Common myeloid progenitor, CD34-positive (primary cell): ENCODE results near the gene VAC14.

ENCODE experiments used
- CTCF ChIA-PET: fragments of 350-600 bp; sonication (Branson Sonifier 250); formaldehyde crosslinking; loops from one replicate; lab custom pipeline; 2021; ENCODE audit warnings: antibody characterized with exemption; lab: Charles Lee
- POLR2A ChIA-PET: fragments of 350-600 bp; sonication (Branson Sonifier 250); formaldehyde crosslinking; loops from one replicate; lab custom pipeline; 2021; ENCODE audit warnings: antibody characterized with exemption; lab: Charles Lee
- DNase-seq, 3 donors: peaks; one replicate each; pipeline versions ENCODE4 v3.0.0 to v3.0.0-alpha.2; 2013
- H3K27ac ChIP-seq, 2 experiments: 1 replicate in 1 of 2; 2 replicates in 1 of 2; pipeline ENCODE4 v1.7.0; 2013; ENCODE audit warnings: inconsistent platforms in 2 of 2, low read length in 2 of 2, mild to moderate bottlenecking in 2 of 2, low read depth in 1 of 2, moderate library complexity in 1 of 2; ENCODE audit not compliant: severe bottlenecking in 2 of 2, insufficient read depth in 1 of 2, poor library complexity in 1 of 2
- H3K27me3 ChIP-seq, 5 experiments: replicated peaks in 2 of 5; 1 replicate in 3 of 5; 2 replicates in 2 of 5; pipeline versions ENCODE4 v1.6.1 to v1.7.0; 2013; ENCODE audit warnings: low read length in 4 of 5, mild to moderate bottlenecking in 2 of 5, moderate library complexity in 2 of 5, inconsistent platforms in 1 of 5; ENCODE audit not compliant: insufficient read depth in 5 of 5, control insufficient read depth in 4 of 5
- H3K36me3 ChIP-seq, 4 experiments: 1 replicate in 2 of 4; 2 replicates in 2 of 4; pipeline versions ENCODE4 v1.6.1 to v1.7.0; 2013; ENCODE audit warnings: low read length in 3 of 4, control low read depth in 1 of 4, mild to moderate bottlenecking in 1 of 4; ENCODE audit not compliant: control insufficient read depth in 4 of 4, insufficient read depth in 4 of 4
- H3K4me1 ChIP-seq, 4 experiments: 1 replicate in 3 of 4; 2 replicates in 1 of 4; pipeline versions ENCODE4 v1.6.1 to v1.7.1; 2013; ENCODE audit warnings: low read length in 3 of 4, mild to moderate bottlenecking in 3 of 4, control low read depth in 1 of 4, inconsistent platforms in 1 of 4, moderate library complexity in 1 of 4; ENCODE audit not compliant: control insufficient read depth in 4 of 4, insufficient read depth in 4 of 4; ENCODE audit errors: control extremely low read depth in 1 of 4
- H3K4me3 ChIP-seq, 7 experiments: 1 replicate in 4 of 7; 2 replicates in 3 of 7; pipeline versions ENCODE4 v1.5.1 to v1.7.0; 2013; ENCODE audit warnings: mild to moderate bottlenecking in 7 of 7, low read length in 6 of 7, moderate library complexity in 6 of 7, inconsistent platforms in 2 of 7, low read depth in 2 of 7, control low read depth in 1 of 7; ENCODE audit not compliant: insufficient read depth in 4 of 7, control insufficient read depth in 1 of 7; ENCODE audit errors: extremely low read depth in 1 of 7
- H3K9me3 ChIP-seq, 5 experiments: 1 replicate in 4 of 5; 2 replicates in 1 of 5; pipeline versions ENCODE4 v1.6.1 to v1.7.1; 2013; ENCODE audit warnings: low read length in 4 of 5, mild to moderate bottlenecking in 2 of 5, inconsistent platforms in 1 of 5, low read depth in 1 of 5, moderate library complexity in 1 of 5; ENCODE audit not compliant: control insufficient read depth in 4 of 5, insufficient read depth in 2 of 5; ENCODE audit errors: control extremely low read depth in 1 of 5
- WGBS: methylation state at CpG from one replicate; pipeline ENCODE4 v1.1.5; 2013; ENCODE audit not compliant: insufficient coverage; 5-methylcytosine and 5-hydroxymethylcytosine counted together

The VAC14 gene

GRCh38 chr16:70700101-70701020 lies 100.6 kb downstream of the VAC14 start:
- Histone ChIP-seq H3K36me3 (peaks cover 0 to 20% (median 2%) of the 10 kb centered on the region in 4 experiments), H3K27ac (peak overlapping the region in 1 of 2 experiments; percentile 43), H3K4me1 (peaks cover 0 to 87% (median 54%) of the 10 kb centered on the region in 4 experiments), H3K9me3 (no peaks in the 10 kb centered on the region), H3K27me3 (no peaks in the 10 kb centered on the region), H3K4me3 (no peak overlapping the region)
- ChIA-PET POLR2A (no interaction called here), CTCF (interaction anchor here (1.0 kb wide), 1 partner anchor 12 kb away, joined by 3 read pairs; no protein-coding TSS in a partner anchor)
- 56% methylated on average over 22 of the region's 30 CpGs for WGBS
- peak in 2 of 3 donors; percentile 55 to 62 for DNase-seq

- Histone ChIP-seq H3K4me3 (no peak overlapping the region), H3K9me3 (no peaks in the 10 kb centered on the region), H3K27ac (no peak overlapping the region), H3K36me3 (peaks cover 0 to 20% (median 2%) of the 10 kb centered on the region in 4 experiments), H3K27me3 (no peaks in the 10 kb centered on the region), H3K4me1 (peaks cover 0 to 93% (median 61%) of the 10 kb centered on the region in 4 experiments)
- 92% methylated on average over 14 of the region's 17 CpGs for WGBS
- CTCF ChIA-PET, result no interaction called here
- no peak for DNase-seq
- POLR2A ChIA-PET, result no interaction called here
These were observed 101.3 kb downstream of the VAC14 start for GRCh38 chr16:70699696-70700095.

GRCh38 chr16:70698901-70699300 lies 102.1 kb downstream of the VAC14 start:
- DNase-seq, result no peak
- Histone ChIP-seq H3K36me3 (peaks cover 0 to 24% (median 2%) of the 10 kb centered on the region in 4 experiments), H3K4me1 (peaks cover 0 to 99% (median 66%) of the 10 kb centered on the region in 4 experiments), H3K27ac (no peak overlapping the region), H3K4me3 (no peak overlapping the region), H3K27me3 (no peaks in the 10 kb centered on the region), H3K9me3 (no peaks in the 10 kb centered on the region)
- WGBS, result 94% methylated on average over 9 of the region's 10 CpGs
- POLR2A ChIA-PET, result no interaction called here
- CTCF ChIA-PET, result no interaction called here

GRCh38 chr16:70697594-70698170 lies 103.3 kb downstream of the VAC14 start:
- peak overlapping the region; percentile 64 to 73 for H3K27ac ChIP-seq
- H3K4me1 ChIP-seq, result peaks cover 0 to 88% (median 66%) of the 10 kb centered on the region in 4 experiments
- peaks cover 0 to 33% (median 3%) of the 10 kb centered on the region in 4 experiments for H3K36me3 ChIP-seq
- DNase-seq, result peak in 2 of 3 donors; percentile 30 to 43
- H3K27me3 ChIP-seq, result no peaks in the 10 kb centered on the region
- no peaks in the 10 kb centered on the region for H3K9me3 ChIP-seq
- ChIA-PET CTCF (interaction anchor here (0.6 to 2.9 kb wide), 4 partner anchors 9 to 67 kb away, joined by 3 to 11 read pairs (median 3); no protein-coding TSS in a partner anchor), POLR2A (no interaction called here)
- H3K4me3 ChIP-seq, result peak overlapping the region in 3 of 7 experiments; percentile 5 to 33 (median 19)
- WGBS, result 74% methylated on average over 13 of the region's 14 CpGs

- no peaks in the 10 kb centered on the region for H3K9me3 ChIP-seq
- H3K27me3 ChIP-seq, result no peaks in the 10 kb centered on the region
- DNase-seq, result peak; percentile 88 to 98 (median 95)
- ChIA-PET CTCF (interaction anchor here (1.1 to 2.9 kb wide), 8 partner anchors 16 to 73 kb away, joined by 3 to 16 read pairs (median 4); no protein-coding TSS in a partner anchor), POLR2A (no interaction called here)
- H3K4me3 ChIP-seq, result peak overlapping the region in 4 of 7 experiments; percentile 5 to 36 (median 26)
- 3% methylated on average over 14 of the region's 19 CpGs for WGBS
- peaks cover 0 to 82% (median 66%) of the 10 kb centered on the region in 4 experiments for H3K4me1 ChIP-seq
- H3K27ac ChIP-seq, result peak overlapping the region; percentile 64 to 73
- peaks cover 2 to 38% (median 5%) of the 10 kb centered on the region in 4 experiments for H3K36me3 ChIP-seq
These were observed 103.9 kb downstream of the VAC14 start for GRCh38 chr16:70696952-70697593.

- no CpG with 5 or more reads among the region's 8 CpGs for WGBS
- H3K27ac ChIP-seq, result peak overlapping the region; percentile 64 to 73
- POLR2A ChIA-PET, result interaction anchor here (0.6 to 1.1 kb wide), 3 partner anchors 10 to 1383 kb away, joined by 3 to 5 read pairs (median 4); partner anchors contain the start of gene MTSS2
- H3K27me3 ChIP-seq, result no peaks in the 10 kb centered on the region
- peak overlapping the region in 1 of 7 experiments; percentile 33 for H3K4me3 ChIP-seq
- H3K36me3 ChIP-seq, result peaks cover 2 to 45% (median 5%) of the 10 kb centered on the region in 4 experiments
- CTCF ChIA-PET, result interaction anchor here (1.0 to 2.9 kb wide), 12 partner anchors 10 to 74 kb away, joined by 3 to 16 read pairs (median 3); no protein-coding TSS in a partner anchor
- H3K9me3 ChIP-seq, result no peaks in the 10 kb centered on the region
- H3K4me1 ChIP-seq, result peaks cover 0 to 75% (median 65%) of the 10 kb centered on the region in 4 experiments
- peak in 1 of 3 donors; percentile 35 for DNase-seq
These were observed 104.6 kb downstream of the VAC14 start for GRCh38 chr16:70696355-70696754.
